Measurements from ENCODE around the gene DIP2C.

DNA sequence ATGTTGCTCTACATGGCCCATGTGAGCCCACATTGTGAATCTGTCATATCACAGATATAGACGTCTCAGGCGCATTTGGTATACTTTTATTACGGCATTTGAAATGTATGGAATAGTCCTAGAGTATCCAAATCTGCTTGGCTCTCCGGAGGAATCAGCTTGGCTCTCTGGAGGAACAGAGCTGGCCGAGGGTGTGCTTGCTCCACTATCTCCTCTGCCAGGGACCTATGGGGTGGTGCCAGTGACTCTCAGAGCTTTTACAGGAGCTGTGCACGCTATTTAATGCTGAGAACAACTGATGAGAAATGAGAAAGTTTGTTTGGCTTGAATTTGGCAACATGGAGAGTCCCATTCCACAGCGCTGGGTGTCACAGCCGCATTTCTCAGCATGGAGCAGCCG is 410.2 kb downstream of the DIP2C start:
- TF ChIP-seq SMAD3 (CRISPR knock-in tag; IDR thresholded peaks at IDR 0.05; ENCODE audit: borderline replicate concordance) (no peak), CTCF (IDR thresholded peaks at IDR 0.05) (no peak), GTF2I (CRISPR knock-in tag; conservative IDR thresholded peaks at IDR 0.05) (no peak), TEAD4 (CRISPR knock-in tag; IDR thresholded peaks at IDR 0.05) (no peak), MAX (CRISPR knock-in tag; IDR thresholded peaks at IDR 0.05) (no peak), SMAD4 (CRISPR knock-in tag; IDR thresholded peaks at IDR 0.05) (no peak)
- TF ChIP-seq, protein P1, sequence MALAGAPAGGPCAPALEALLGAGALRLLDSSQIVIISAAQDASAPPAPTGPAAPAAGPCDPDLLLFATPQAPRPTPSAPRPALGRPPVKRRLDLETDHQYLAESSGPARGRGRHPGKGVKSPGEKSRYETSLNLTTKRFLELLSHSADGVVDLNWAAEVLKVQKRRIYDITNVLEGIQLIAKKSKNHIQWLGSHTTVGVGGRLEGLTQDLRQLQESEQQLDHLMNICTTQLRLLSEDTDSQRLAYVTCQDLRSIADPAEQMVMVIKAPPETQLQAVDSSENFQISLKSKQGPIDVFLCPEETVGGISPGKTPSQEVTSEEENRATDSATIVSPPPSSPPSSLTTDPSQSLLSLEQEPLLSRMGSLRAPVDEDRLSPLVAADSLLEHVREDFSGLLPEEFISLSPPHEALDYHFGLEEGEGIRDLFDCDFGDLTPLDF (CRISPR knock-in tag; IDR thresholded peaks at IDR 0.05), result no peak

All from WTC11 (cell line).